ENCODE measurements around the gene NAGK.
A peak's percentile ranks its signal among the peaks of the same experiment; 100 is the strongest.
"Not testable (repeated sequence)": the region's sequence is repeated elsewhere in the genome, so short reads cannot be mapped to it uniquely, and the experiment has no call there.

NAGK gene

DNA sequence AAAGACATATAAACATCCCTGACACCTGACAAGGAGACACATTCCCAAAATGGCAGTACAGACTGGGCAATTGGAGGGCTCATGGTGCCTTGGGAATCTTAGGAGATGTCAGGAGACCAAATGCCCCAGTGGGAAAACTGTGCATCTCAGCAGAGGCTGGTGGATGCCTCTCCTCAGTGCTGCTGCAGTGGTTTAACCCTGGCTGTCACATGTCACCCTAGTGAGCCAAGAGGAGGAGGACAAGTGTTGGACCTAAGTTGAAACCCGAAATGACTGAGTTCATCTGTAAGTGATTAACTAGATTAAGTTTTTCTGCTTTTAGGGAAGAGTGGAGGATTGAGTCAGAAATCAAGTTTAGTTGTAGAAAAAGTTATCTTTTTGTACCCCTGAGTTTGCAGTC lies 5.2 kb upstream of the NAGK start:
- Mint-ChIP-seq H3K9me3 (no peaks in the 10 kb centered on the region), H3K36me3 (no peaks in the 10 kb centered on the region), H3K4me3 (no peak overlapping the region), H3K4me1 (peaks cover 14% of the 10 kb centered on the region), H3K27me3 (peaks cover 1% of the 10 kb centered on the region), H3K27ac (no peak overlapping the region)

GRCh38 chr2:71064110-71064611 lies 4.3 kb upstream of the NAGK start:
- Mint-ChIP-seq H3K9me3 (no peaks in the 10 kb centered on the region), H3K4me3 (no peak overlapping the region), H3K27ac (no peak overlapping the region), H3K36me3 (no peaks in the 10 kb centered on the region), H3K27me3 (no peaks in the 10 kb centered on the region), H3K4me1 (peaks cover 16% of the 10 kb centered on the region)

GRCh38 chr2:71064754-71065621 lies 3.5 kb upstream of the NAGK start:
- peaks cover 25% of the 10 kb centered on the region for H3K4me1 Mint-ChIP-seq
- H3K4me3 Mint-ChIP-seq = no peak overlapping the region
- no peak overlapping the region for H3K27ac Mint-ChIP-seq
- H3K36me3 Mint-ChIP-seq = peaks cover 3% of the 10 kb centered on the region
- H3K27me3 Mint-ChIP-seq = no peaks in the 10 kb centered on the region
- no peaks in the 10 kb centered on the region for H3K9me3 Mint-ChIP-seq

DNA sequence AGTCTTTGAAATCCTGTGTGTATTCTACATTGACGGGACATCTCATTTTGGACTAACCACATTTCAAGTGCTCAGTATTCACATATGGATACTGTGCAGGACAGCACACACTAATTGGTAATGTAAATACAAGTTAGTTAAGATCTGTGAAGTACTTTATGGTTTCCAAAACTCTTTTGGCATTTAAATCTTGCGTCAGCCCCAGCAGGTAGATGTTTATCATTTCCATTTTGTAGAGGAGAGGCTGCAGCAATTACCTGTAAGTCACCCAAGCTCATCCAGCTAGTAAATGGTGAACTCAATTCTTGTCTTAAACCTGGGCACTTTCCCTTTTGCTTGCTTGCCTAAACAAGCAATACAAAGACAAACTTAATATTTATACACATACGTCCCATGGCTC lies 1.6 kb upstream of the NAGK start:
- peaks cover 4% of the 10 kb centered on the region for H3K36me3 Mint-ChIP-seq
- no peaks in the 10 kb centered on the region for H3K27me3 Mint-ChIP-seq
- H3K4me3 Mint-ChIP-seq = peak overlapping the region; percentile 65
- no peaks in the 10 kb centered on the region for H3K9me3 Mint-ChIP-seq
- peak overlapping the region; percentile 62 for H3K27ac Mint-ChIP-seq
- H3K4me1 Mint-ChIP-seq = peaks cover 43% of the 10 kb centered on the region

DNA sequence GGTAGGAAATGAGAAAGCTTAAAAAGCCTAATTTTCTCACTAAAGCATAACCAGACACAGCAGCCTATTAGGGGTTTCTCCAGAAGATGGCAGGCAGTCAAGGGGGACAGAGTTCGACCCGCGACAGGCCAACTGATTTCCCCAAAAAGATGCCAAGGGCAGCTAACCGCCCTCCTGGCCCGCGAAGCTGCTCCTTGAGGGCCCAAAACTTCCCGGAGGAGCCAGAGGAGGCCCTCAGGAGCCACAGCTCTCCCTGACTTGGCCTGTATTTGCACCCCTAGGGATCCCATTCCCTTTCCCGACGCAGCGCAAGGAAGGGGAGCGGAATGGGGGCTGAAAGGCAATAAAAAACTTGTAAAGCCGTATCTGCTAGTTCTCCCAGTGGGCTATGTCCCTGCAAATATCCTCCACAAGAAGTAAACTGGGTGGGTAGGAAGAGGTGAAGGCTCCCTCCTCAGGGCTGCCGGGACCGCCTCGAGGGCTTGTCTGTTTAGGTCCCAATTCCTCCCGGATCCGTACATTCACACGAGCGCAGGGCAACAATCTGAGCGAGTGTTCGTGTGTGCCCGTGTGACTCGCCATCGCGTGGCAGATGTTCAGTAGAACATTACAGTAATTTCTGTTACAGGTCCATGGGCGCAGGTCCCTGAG lies 756 bp upstream of the NAGK start:
- H3K27me3 Mint-ChIP-seq = no peaks in the 10 kb centered on the region
- H3K4me3 Mint-ChIP-seq = peak overlapping the region; percentile 97
- H3K36me3 Mint-ChIP-seq = peaks cover 4% of the 10 kb centered on the region
- peak overlapping the region; percentile 96 for H3K27ac Mint-ChIP-seq
- no peaks in the 10 kb centered on the region for H3K9me3 Mint-ChIP-seq
- peaks cover 51% of the 10 kb centered on the region for H3K4me1 Mint-ChIP-seq

GRCh38 chr2:71069376-71069775 lies 928 bp downstream of the NAGK start:
- Mint-ChIP-seq H3K4me1 (peaks cover 67% of the 10 kb centered on the region), H3K4me3 (peak overlapping the region; percentile 97), H3K9me3 (no peaks in the 10 kb centered on the region), H3K36me3 (peaks cover 11% of the 10 kb centered on the region), H3K27me3 (no peaks in the 10 kb centered on the region), H3K27ac (peak overlapping the region; percentile 86)

DNA sequence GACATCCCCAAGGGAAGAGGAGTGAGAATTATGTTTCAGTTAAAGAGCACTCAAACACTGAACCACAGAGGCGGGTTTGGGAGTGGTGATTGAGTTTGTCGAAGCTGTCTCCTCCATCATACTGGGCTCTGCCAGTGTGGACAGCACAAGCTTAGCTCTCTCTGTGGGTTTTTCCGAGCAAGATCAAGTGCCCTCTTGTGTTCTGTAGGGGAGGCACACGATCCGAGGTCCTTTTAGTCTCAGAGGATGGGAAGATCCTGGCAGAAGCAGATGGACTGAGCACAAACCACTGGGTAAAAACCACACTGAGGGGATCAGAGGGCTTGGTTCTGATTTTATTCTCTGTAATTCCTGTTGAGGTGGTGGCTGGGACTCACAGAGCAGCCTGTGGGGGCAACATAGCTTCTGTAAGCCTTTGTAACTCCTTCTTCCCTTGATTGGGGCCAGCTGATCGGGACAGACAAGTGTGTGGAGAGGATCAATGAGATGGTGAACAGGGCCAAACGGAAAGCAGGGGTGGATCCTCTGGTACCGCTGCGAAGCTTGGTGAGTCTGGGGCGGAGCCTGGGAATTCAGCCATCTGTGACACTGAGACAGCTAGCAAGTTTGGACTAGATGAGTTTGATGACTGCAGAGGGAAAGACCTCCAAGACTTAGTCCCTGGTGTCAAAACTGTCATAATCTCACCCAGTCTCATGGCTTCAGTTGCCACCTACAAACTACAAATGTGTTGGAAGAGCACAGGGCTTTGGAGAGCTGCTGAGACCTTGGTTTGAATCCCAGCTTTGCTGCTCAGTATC lies 2.0 kb downstream of the NAGK start:
- H3K4me1 Mint-ChIP-seq = peaks cover 67% of the 10 kb centered on the region
- peak overlapping the region; percentile 71 for H3K27ac Mint-ChIP-seq
- H3K4me3 Mint-ChIP-seq = peak overlapping the region; percentile 97
- peaks cover 11% of the 10 kb centered on the region for H3K36me3 Mint-ChIP-seq
- H3K27me3 Mint-ChIP-seq = no peaks in the 10 kb centered on the region
- no peaks in the 10 kb centered on the region for H3K9me3 Mint-ChIP-seq

GRCh38 chr2:71071681-71072398 lies 3.4 kb downstream of the NAGK start:
- no peaks in the 10 kb centered on the region for H3K27me3 Mint-ChIP-seq
- peak overlapping the region; percentile 92 for H3K27ac Mint-ChIP-seq
- no peaks in the 10 kb centered on the region for H3K9me3 Mint-ChIP-seq
- H3K4me1 Mint-ChIP-seq = peaks cover 64% of the 10 kb centered on the region
- H3K4me3 Mint-ChIP-seq = peak overlapping the region; percentile 97
- H3K36me3 Mint-ChIP-seq = peaks cover 11% of the 10 kb centered on the region

- Mint-ChIP-seq H3K27ac (peak overlapping the region; percentile 92), H3K27me3 (no peaks in the 10 kb centered on the region), H3K36me3 (peaks cover 13% of the 10 kb centered on the region), H3K9me3 (no peaks in the 10 kb centered on the region), H3K4me1 (peaks cover 58% of the 10 kb centered on the region), H3K4me3 (peak overlapping the region; percentile 26)
Measured at GRCh38 chr2:71072492-71072891, 4.0 kb downstream of the NAGK start.

GRCh38 chr2:71073475-71073874 lies 5.0 kb downstream of the NAGK start:
- Mint-ChIP-seq H3K27me3 (no peaks in the 10 kb centered on the region), H3K36me3 (peaks cover 13% of the 10 kb centered on the region), H3K9me3 (no peaks in the 10 kb centered on the region), H3K27ac (peak overlapping the region; percentile 69), H3K4me3 (peak overlapping the region; percentile 58), H3K4me1 (peaks cover 53% of the 10 kb centered on the region)

GRCh38 chr2:71074893-71075395 lies 6.5 kb downstream of the NAGK start:
- H3K9me3 Mint-ChIP-seq = no peaks in the 10 kb centered on the region
- H3K4me3 Mint-ChIP-seq = no peak overlapping the region
- no peak overlapping the region for H3K27ac Mint-ChIP-seq
- peaks cover 43% of the 10 kb centered on the region for H3K4me1 Mint-ChIP-seq
- peaks cover 10% of the 10 kb centered on the region for H3K36me3 Mint-ChIP-seq
- no peaks in the 10 kb centered on the region for H3K27me3 Mint-ChIP-seq

- Mint-ChIP-seq H3K4me1 (peaks cover 15% of the 10 kb centered on the region), H3K9me3 (no peaks in the 10 kb centered on the region), H3K27ac (peak overlapping the region; percentile 35), H3K27me3 (no peaks in the 10 kb centered on the region), H3K36me3 (peaks cover 9% of the 10 kb centered on the region), H3K4me3 (no peak overlapping the region)
Measured at GRCh38 chr2:71078624-71079023, 10.2 kb downstream of the NAGK start.

DNA sequence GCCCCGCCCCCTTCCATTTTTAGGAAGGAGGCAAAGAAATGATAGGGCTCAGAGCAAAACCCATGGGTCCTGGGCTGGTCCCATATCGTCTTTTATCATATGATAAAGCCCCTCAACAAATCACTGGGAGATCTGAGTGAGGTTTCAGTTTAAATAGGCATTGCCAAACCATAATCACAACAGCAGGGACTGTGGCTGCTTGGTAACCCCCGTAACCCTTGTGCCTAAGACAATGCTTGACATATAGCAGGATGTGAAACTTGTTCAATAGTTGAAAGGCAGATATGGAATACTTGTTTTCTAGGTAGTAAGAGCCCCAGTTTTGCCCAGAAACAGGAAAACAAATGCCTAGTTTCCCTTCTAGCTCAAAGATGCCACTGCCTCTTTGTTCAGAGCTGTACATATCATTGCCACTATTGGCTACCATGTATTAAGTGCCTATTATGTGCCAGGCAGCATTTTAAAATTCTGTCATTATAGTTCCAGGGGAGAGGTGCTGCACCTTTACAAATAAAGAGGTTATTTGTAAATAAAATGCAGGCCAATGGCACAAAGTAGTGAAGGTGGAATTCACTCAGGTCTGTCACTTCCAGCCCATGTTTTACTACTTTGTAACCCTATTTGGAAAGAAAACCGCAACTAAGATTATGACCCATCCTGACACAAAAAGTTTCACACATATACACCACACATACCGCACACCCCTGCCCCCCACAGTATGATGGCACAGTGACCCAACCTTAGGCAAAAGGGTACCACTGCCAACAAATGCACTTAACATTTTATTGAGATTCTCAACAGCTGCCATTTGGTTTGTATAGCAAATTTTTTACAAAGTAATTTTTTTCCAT lies 14.2 kb downstream of the NAGK start:
- Mint-ChIP-seq H3K4me1 (peaks cover 21% of the 10 kb centered on the region), H3K4me3 (no peak overlapping the region), H3K9me3 (no peaks in the 10 kb centered on the region), H3K27ac (peak overlapping the region; percentile 51), H3K36me3 (no peaks in the 10 kb centered on the region), H3K27me3 (no peaks in the 10 kb centered on the region)

DNA sequence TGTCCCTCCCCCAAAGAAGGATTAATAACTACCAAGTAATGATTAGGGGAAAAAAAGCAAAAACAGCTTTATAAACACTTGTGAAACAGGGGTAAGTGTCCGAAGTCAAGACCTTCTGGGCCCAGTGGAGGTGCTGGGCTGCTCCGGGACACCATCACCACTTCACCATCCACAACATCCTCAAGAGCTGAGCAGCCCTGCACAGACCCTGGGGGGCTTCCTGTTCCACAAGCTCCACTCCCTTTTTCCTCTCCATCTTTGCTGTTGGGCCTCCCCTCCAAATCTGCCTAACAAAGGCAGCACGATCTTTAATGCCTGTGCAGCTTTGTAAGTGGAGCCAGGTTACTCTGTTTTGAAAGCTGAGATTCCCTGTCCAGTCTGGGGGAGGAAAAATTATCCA lies 14.8 kb downstream of the NAGK start:
- H3K36me3 Mint-ChIP-seq, H3K27me3 Mint-ChIP-seq, H3K4me3 Mint-ChIP-seq, H3K27ac Mint-ChIP-seq, H3K9me3 Mint-ChIP-seq: not testable (repeated sequence)
- peaks cover 21% of the 10 kb centered on the region for H3K4me1 Mint-ChIP-seq

Data from activated naive CD4-positive, alpha-beta T cell treated with anti-CD3 and anti-CD28 coated beads, Interleukin-2, amount 50 U/mL, for 24 hours (primary cell).